CD4-positive, alpha-beta T cell treated with Interleukin-17A for 1 hour (primary cell): Measurements from ENCODE around the gene SERPINE1.
"Not testable (repeated sequence)": the region's sequence is repeated elsewhere in the genome, so short reads cannot be mapped to it uniquely, and the experiment has no call there.

Experiments used
- DNase-seq: peaks from one replicate; pipeline ENCODE4 v3.0.0-alpha.2; 2020

Gene SERPINE1

GRCh38 chr7:101102026-101102425 is 24.9 kb upstream of the SERPINE1 start:
- DNase-seq: no peak

- DNase-seq: not testable (repeated sequence)
Observed at GRCh38 chr7:101103701-101104100, 23.2 kb upstream of the SERPINE1 start.

GRCh38 chr7:101104193-101104713 is 22.7 kb upstream of the SERPINE1 start:
- no peak for DNase-seq

GRCh38 chr7:101104799-101105198 is 22.1 kb upstream of the SERPINE1 start:
- DNase-seq: no peak

- not testable (repeated sequence) for DNase-seq
Observed at GRCh38 chr7:101105248-101105647, 21.7 kb upstream of the SERPINE1 start.

- DNase-seq: no peak
Observed at GRCh38 chr7:101106386-101106785, 20.5 kb upstream of the SERPINE1 start.

GRCh38 chr7:101108330-101108857 is 18.5 kb upstream of the SERPINE1 start:
- DNase-seq: no peak

GRCh38 chr7:101108961-101109360 is 17.9 kb upstream of the SERPINE1 start:
- DNase-seq: no peak

- no peak for DNase-seq
Observed at GRCh38 chr7:101109368-101109767, 17.5 kb upstream of the SERPINE1 start.

GRCh38 chr7:101111261-101111660 is 15.6 kb upstream of the SERPINE1 start:
- no peak for DNase-seq

GRCh38 chr7:101112233-101112632 is 14.7 kb upstream of the SERPINE1 start:
- no peak for DNase-seq

GRCh38 chr7:101113140-101113539 is 13.8 kb upstream of the SERPINE1 start:
- DNase-seq: not testable (repeated sequence)

- no peak for DNase-seq
Observed at GRCh38 chr7:101113836-101114235, 13.1 kb upstream of the SERPINE1 start.

GRCh38 chr7:101114492-101114891 is 12.4 kb upstream of the SERPINE1 start:
- no peak for DNase-seq

GRCh38 chr7:101115215-101115614 is 11.7 kb upstream of the SERPINE1 start:
- DNase-seq: no peak

GRCh38 chr7:101116898-101117297 is 10.0 kb upstream of the SERPINE1 start:
- DNase-seq: no peak

- no peak for DNase-seq
Observed at GRCh38 chr7:101118856-101119255, 8.0 kb upstream of the SERPINE1 start.

GRCh38 chr7:101119876-101120275 is 7.0 kb upstream of the SERPINE1 start:
- no peak for DNase-seq

GRCh38 chr7:101120315-101120714 is 6.6 kb upstream of the SERPINE1 start:
- DNase-seq: no peak

- not testable (repeated sequence) for DNase-seq
Observed at GRCh38 chr7:101121631-101121990, 5.3 kb upstream of the SERPINE1 start.

- DNase-seq: no peak
Observed at GRCh38 chr7:101121991-101122932, 4.6 kb upstream of the SERPINE1 start.

- no peak for DNase-seq
Observed at GRCh38 chr7:101122933-101123702, 3.8 kb upstream of the SERPINE1 start.

- DNase-seq: no peak
Observed at GRCh38 chr7:101123703-101124068, 3.2 kb upstream of the SERPINE1 start.
